Measurements from ENCODE around the gene NAA10.

Gene NAA10

GRCh38 chrX:153966841-153967535 lies 32.2 kb upstream of the NAA10 start:
- no peak for FAIRE-seq

GRCh38 chrX:153966283-153966688 lies 31.4 kb upstream of the NAA10 start:
- no peak for FAIRE-seq

GRCh38 chrX:153965406-153965805 lies 30.6 kb upstream of the NAA10 start:
- no peak for FAIRE-seq

- FAIRE-seq, result no peak
Measured at GRCh38 chrX:153964105-153964504, 29.3 kb upstream of the NAA10 start.

- FAIRE-seq, result no peak
Measured at GRCh38 chrX:153963546-153963945, 28.7 kb upstream of the NAA10 start.

GRCh38 chrX:153961292-153961691 lies 26.5 kb upstream of the NAA10 start:
- FAIRE-seq, result no peak

- FAIRE-seq, result no peak
Measured at GRCh38 chrX:153960786-153961185, 25.9 kb upstream of the NAA10 start.

GRCh38 chrX:153960077-153960476 lies 25.2 kb upstream of the NAA10 start:
- no peak for FAIRE-seq

GRCh38 chrX:153959649-153960048 lies 24.8 kb upstream of the NAA10 start:
- no peak for FAIRE-seq

GRCh38 chrX:153958605-153959004 lies 23.8 kb upstream of the NAA10 start:
- FAIRE-seq, result no peak

GRCh38 chrX:153957224-153957623 lies 22.4 kb upstream of the NAA10 start:
- no peak for FAIRE-seq

GRCh38 chrX:153956044-153956907 lies 21.4 kb upstream of the NAA10 start:
- FAIRE-seq, result no peak

GRCh38 chrX:153955228-153955732 lies 20.4 kb upstream of the NAA10 start:
- FAIRE-seq, result no peak

- FAIRE-seq, result no peak
Measured at GRCh38 chrX:153954558-153955227, 19.9 kb upstream of the NAA10 start.

- FAIRE-seq, result no peak
Measured at GRCh38 chrX:153953892-153954557, 19.2 kb upstream of the NAA10 start.

- no peak for FAIRE-seq
Measured at GRCh38 chrX:153953342-153953830, 18.5 kb upstream of the NAA10 start.

GRCh38 chrX:153952373-153953026 lies 17.7 kb upstream of the NAA10 start:
- FAIRE-seq, result no peak

- no peak for FAIRE-seq
Measured at GRCh38 chrX:153951683-153952372, 17.0 kb upstream of the NAA10 start.

- FAIRE-seq, result no peak
Measured at GRCh38 chrX:153950127-153950526, 15.3 kb upstream of the NAA10 start.

GRCh38 chrX:153948847-153949805 lies 14.3 kb upstream of the NAA10 start:
- no peak for FAIRE-seq
